Thyroid gland (tissue), 4 donors: ENCODE data around the gene ZNF416.

Experiments used
- CTCF ChIP-seq, 6 experiments: fragments of 200-600 bp in 3 of 6; fragments of 450-650 bp in 3 of 6; sonication (generic) in 3 of 6; IDR thresholded peaks; one replicate each; pipeline ENCODE4 v1.5.1; 2016 to 2019; ENCODE audit warnings: antibody characterized with exemption in 6 of 6, mild to moderate bottlenecking in 2 of 6, inconsistent platforms in 1 of 6, moderate library complexity in 1 of 6
- POLR2A ChIP-seq, 2 donors: fragments of 450-650 bp; IDR thresholded peaks; one replicate each; pipeline ENCODE4 v1.6.1; 2017; ENCODE audit warnings: antibody characterized with exemption in 2 of 2, mild to moderate bottlenecking in 2 of 2, moderate library complexity in 1 of 2

- TF ChIP-seq CTCF (IDR thresholded peaks at IDR 0.05) (no peak), POLR2A (IDR thresholded peaks at IDR 0.05) (no peak)
Measured at GRCh38 chr19:57576661-57577060, 2.0 kb downstream of the ZNF416 start.
